HEK293T (cell line): ENCODE results near the gene CD99.
"Not testable (repeated sequence)": the region's sequence is repeated elsewhere in the genome, so short reads cannot be mapped to it uniquely, and the experiment has no call there.

Source experiments
- CTCF ChIA-PET: fragments of 350-600 bp; formaldehyde crosslinking; extraction: SDS; loops from one replicate; lab custom pipeline; 2021; ENCODE audit warnings: antibody characterized with exemption, inconsistent platforms; lab: Yijun Ruan, JAX
- POLR2A ChIA-PET: fragments of 350-600 bp; formaldehyde crosslinking; extraction: SDS; loops from one replicate; lab custom pipeline; 2020; ENCODE audit warnings: antibody characterized with exemption, inconsistent platforms; lab: Yijun Ruan, JAX
- DNase-seq: peaks from one replicate; pipeline ENCODE4 v3.0.0; 2012; ENCODE audit warnings: mixed read lengths; ENCODE audit errors: extremely low spot score
- ARNT ChIP-seq: fragments of 450-650 bp; IDR thresholded peaks from 2 replicates; pipeline ENCODE4 v1.6.1; 2017; ENCODE audit warnings: mild to moderate bottlenecking
- BHLHE40 ChIP-seq: fragments of 450-650 bp; IDR thresholded peaks from 2 replicates; pipeline ENCODE4 v1.6.1; 2016; ENCODE audit warnings: mild to moderate bottlenecking, moderate library complexity, borderline replicate concordance
- CTBP1 ChIP-seq: fragments of 450-650 bp; IDR thresholded peaks from 2 replicates; pipeline ENCODE4 v1.6.1; 2016; ENCODE audit warnings: borderline replicate concordance
- ELF4 ChIP-seq: fragments of 450-650 bp; IDR thresholded peaks from 2 replicates; pipeline ENCODE4 v1.6.1; 2017; ENCODE audit warnings: antibody characterized with exemption
- FOXA1 ChIP-seq: fragments of 450-650 bp; IDR thresholded peaks from 2 replicates; pipeline ENCODE4 v1.6.1; 2016; ENCODE audit warnings: mild to moderate bottlenecking
- FOXK2 ChIP-seq: fragments of 450-650 bp; IDR thresholded peaks from 2 replicates; pipeline ENCODE4 v1.6.1; 2016; ENCODE audit warnings: mild to moderate bottlenecking
- FOXM1 ChIP-seq: fragments of 450-650 bp; IDR thresholded peaks from 2 replicates; pipeline ENCODE4 v1.6.1; 2017; ENCODE audit warnings: mild to moderate bottlenecking, borderline replicate concordance
- HDGF ChIP-seq: fragments of 450-650 bp; IDR thresholded peaks from 2 replicates; pipeline ENCODE4 v1.6.1; 2017; ENCODE audit warnings: antibody characterized with exemption, borderline replicate concordance
- L3MBTL2 ChIP-seq: fragments of 450-650 bp; conservative IDR thresholded peaks from 2 replicates; pipeline ENCODE4 v1.6.1; 2016; ENCODE audit warnings: mild to moderate bottlenecking
- LEF1 ChIP-seq: fragments of 450-650 bp; IDR thresholded peaks from 2 replicates; pipeline ENCODE4 v1.6.1; 2017; ENCODE audit warnings: mild to moderate bottlenecking, borderline replicate concordance
- NFRKB ChIP-seq: fragments of 450-650 bp; IDR thresholded peaks from 2 replicates; pipeline ENCODE4 v1.6.1; 2016; ENCODE audit warnings: mild to moderate bottlenecking, moderate library complexity
- SP1 ChIP-seq: fragments of 450-650 bp; IDR thresholded peaks from 2 replicates; pipeline ENCODE4 v1.6.1; 2017
- SUZ12 ChIP-seq: fragments of 450-650 bp; IDR thresholded peaks from 2 replicates; pipeline ENCODE4 v1.6.1; 2016; ENCODE audit warnings: mild to moderate bottlenecking
- TARDBP ChIP-seq: fragments of 450-650 bp; IDR thresholded peaks from 2 replicates; pipeline ENCODE4 v1.6.1; 2016
- ZNF384 ChIP-seq: fragments of 450-650 bp; IDR thresholded peaks from 2 replicates; pipeline ENCODE4 v1.6.1; 2016
- TF ChIP-seq, protein P1 (sequence below): fragments of 450-650 bp; IDR thresholded peaks from 2 replicates; pipeline ENCODE4 v1.6.1; 2016

The CD99 gene

DNA sequence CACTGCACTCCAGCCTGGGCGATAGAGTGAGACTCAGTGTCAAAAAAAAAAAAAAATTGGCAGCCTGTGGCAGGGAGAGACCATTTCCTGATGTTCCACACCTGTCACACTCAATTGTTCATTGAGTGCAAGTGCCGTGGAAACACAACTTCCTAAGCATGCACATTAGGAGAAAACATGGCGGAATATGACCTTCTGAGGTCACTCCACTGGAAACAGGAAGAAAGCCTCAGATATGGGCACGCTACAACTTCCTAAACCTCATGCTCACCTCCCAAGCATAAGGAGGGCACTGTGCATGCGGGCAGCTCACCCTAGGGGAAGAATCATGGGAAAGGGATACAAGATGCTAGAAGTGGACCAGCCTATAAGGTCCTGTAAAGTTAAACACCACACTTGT lies 28.5 kb upstream of the CD99 start:
- CTCF ChIA-PET = no interaction called here
- POLR2A ChIA-PET = no interaction called here
- no peak for TF ChIP-seq CTBP1
- no peak for TF ChIP-seq BHLHE40
- TF ChIP-seq SUZ12 = no peak
- TF ChIP-seq, protein P1, sequence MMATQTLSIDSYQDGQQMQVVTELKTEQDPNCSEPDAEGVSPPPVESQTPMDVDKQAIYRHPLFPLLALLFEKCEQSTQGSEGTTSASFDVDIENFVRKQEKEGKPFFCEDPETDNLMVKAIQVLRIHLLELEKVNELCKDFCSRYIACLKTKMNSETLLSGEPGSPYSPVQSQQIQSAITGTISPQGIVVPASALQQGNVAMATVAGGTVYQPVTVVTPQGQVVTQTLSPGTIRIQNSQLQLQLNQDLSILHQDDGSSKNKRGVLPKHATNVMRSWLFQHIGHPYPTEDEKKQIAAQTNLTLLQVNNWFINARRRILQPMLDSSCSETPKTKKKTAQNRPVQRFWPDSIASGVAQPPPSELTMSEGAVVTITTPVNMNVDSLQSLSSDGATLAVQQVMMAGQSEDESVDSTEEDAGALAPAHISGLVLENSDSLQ = no peak
- no peak for DNase-seq

DNA sequence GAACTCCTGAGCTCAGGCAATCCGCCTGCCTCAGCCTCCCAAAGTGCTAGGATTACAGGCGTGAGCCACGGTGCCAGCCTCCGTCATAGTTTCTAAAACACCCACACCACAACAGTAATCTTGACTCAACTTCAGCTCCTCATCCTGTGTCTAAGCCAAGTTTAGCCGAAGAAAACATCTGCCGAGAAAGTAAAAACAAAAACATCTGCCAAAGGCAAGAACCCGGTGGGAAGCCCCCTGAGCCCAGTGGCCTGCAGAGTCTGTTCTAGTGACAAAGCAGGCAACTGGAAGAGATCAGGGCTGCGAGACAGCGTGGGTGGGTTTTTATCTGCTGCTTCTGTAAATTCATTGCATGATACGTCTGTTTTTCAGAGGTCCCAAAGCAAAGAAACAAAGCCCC lies 26.6 kb upstream of the CD99 start:
- DNase-seq = no peak
- ChIA-PET POLR2A (no interaction called here), CTCF (no interaction called here)
- TF ChIP-seq FOXA1 (no peak), ELF4 (no peak), FOXM1 (no peak), NFRKB (no peak), LEF1 (no peak), L3MBTL2 (no peak), BHLHE40 (no peak), ZNF384 (no peak), CTBP1 (no peak), ARNT (no peak), TARDBP (no peak)

DNA sequence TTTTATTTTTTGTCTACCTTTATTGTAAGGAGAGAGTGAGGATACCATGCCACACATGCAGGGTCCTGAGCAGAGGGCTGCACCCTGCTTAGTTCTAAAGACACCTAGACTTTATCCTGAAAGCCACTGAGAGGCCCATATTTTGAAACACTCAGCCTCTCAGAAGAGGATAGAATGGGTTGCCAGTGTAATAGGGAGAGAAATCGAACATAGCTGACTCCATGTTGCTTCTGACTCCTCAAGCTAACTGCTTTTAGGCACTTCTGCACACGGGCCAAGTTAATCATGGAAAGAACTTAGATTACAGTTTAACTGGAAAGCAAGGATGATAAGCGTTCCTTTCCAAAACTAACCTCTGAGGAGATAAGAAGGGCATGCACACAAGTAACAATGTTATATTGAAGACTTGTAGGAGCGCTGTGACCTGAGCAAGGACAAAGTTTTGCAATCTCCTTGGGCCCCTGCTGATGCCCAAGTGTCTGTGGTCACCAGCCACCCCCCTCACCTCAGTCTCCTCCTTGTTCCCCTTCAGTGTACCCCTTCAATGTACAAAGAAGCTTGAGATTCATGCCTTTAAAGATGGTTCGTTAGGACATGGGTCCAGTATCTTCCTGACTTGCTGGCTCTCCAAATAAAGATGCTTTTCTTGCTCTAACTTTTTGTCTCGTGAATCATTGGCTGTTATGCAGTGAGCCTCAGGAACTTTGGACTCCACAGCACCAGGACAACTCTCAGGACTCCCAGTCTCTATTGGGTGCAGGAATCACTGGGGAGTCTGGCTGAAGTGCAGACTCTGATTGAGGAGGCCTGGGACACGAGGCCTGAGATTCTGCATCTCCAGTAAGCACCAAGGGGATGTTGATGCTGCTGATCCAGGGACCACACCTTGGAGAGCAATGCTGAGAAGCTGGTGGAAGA lies 25.4 kb upstream of the CD99 start:
- TF ChIP-seq CTBP1 (no peak), FOXA1 (no peak), SUZ12 (no peak), NFRKB (no peak), HDGF (no peak), ELF4 (no peak), FOXM1 (no peak), L3MBTL2 (no peak), ARNT (no peak), ZNF384 (no peak), BHLHE40 (no peak)
- POLR2A ChIA-PET = no interaction called here
- CTCF ChIA-PET = no interaction called here
- DNase-seq = no peak

DNA sequence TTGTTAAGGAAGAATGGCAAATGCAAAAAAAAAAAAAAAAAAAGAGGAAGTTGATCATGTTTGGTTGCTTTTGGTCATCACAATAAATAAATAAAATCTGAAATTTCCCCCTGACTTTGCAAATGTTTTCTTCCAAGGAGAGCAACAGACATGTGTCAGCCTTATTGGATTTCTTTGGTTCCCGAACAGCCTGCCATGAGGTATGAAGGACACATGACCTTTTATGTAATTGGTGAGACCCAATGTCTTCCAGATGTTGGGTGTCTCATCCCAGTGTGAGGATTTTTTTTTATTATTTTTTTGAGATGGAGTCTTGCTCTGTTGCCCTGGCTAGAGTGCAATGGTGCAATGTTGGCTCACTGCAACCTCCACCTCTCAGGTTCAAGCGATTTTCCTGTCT lies 24.6 kb upstream of the CD99 start:
- ChIA-PET CTCF (no interaction called here), POLR2A (no interaction called here)
- DNase-seq = no peak
- TF ChIP-seq FOXM1 (no peak), FOXA1 (no peak), BHLHE40 (no peak), NFRKB (no peak), SP1 (no peak), ZNF384 (no peak), ELF4 (no peak), L3MBTL2 (no peak), TARDBP (no peak), FOXK2 (no peak), SUZ12 (no peak), HDGF (no peak), CTBP1 (no peak), LEF1 (no peak), ARNT (no peak)
- TF ChIP-seq, protein P1 = no peak

DNA sequence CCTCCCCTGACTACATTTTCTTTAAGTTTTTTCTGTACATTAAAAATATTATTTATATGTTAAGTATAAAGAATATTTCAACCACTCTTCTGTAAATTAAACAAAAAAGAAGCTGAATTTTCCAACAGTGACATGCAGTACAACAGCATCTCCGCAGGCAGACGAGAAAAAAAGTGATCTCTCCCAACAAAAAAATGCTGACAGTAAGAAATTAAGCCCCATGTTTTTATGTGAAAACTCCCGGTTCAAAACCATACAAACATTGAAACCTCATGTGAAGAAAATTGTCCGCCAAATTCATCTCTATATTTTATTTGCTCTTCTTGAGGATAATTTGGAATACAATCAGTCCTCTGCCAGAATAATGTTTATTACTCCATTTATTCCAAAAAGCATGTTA lies 20.1 kb upstream of the CD99 start:
- CTCF ChIA-PET = no interaction called here
- TF ChIP-seq SP1 (no peak), CTBP1 (no peak), LEF1 (no peak), HDGF (no peak), SUZ12 (no peak), BHLHE40 (no peak), ZNF384 (no peak), FOXM1 (no peak)
- POLR2A ChIA-PET = no interaction called here
- DNase-seq = no peak

DNA sequence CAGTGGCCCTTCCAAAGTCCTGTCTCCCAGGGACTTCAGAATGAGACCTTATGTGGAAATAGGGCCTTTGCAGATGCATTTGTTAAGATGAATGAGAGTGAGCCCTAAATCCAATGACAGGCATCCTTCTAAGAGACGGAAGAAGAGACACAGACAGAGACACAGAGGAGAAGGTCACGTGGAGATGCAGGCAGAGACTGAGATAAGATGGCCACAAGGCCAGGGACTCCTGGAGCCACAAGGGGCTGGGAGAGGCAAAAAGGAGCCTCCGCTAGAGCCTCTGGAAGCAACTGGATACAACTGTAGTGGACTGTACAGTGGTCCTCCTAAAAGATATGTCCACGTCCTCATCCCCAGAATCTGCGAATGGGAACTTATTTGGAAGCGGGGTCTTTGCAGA lies 19.0 kb upstream of the CD99 start:
- ChIA-PET CTCF (no interaction called here), POLR2A (no interaction called here)
- TF ChIP-seq LEF1 (no peak), NFRKB (no peak), SP1 (no peak), HDGF (no peak), TARDBP (no peak), ARNT (no peak), FOXK2 (no peak), SUZ12 (no peak)
- no peak for DNase-seq

DNA sequence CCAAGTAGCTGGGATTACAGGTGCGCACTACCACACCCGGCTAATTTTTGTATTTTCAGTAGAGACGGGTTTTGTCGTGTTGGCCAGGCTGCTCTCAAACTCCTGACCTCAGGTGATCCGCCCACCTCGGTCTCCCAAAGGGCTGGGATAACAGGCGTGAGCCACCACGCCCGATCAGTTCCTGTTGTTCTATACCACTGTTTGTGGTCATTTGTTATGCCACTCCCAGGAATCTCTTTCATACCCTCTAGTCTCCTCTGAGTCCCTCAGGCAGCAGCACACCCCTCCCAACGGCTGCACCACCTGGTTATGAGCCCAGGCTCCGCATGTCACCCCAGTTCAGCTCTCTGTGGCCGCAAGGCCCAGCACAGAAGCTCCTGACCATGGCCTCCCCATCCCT lies 17.5 kb upstream of the CD99 start:
- POLR2A ChIA-PET = no interaction called here
- CTCF ChIA-PET = no interaction called here
- TF ChIP-seq LEF1 = no peak
- TF ChIP-seq ARNT = no peak
- TF ChIP-seq, protein P1 = no peak
- TF ChIP-seq NFRKB = no peak
- TF ChIP-seq FOXK2 = no peak
- DNase-seq = no peak

DNA sequence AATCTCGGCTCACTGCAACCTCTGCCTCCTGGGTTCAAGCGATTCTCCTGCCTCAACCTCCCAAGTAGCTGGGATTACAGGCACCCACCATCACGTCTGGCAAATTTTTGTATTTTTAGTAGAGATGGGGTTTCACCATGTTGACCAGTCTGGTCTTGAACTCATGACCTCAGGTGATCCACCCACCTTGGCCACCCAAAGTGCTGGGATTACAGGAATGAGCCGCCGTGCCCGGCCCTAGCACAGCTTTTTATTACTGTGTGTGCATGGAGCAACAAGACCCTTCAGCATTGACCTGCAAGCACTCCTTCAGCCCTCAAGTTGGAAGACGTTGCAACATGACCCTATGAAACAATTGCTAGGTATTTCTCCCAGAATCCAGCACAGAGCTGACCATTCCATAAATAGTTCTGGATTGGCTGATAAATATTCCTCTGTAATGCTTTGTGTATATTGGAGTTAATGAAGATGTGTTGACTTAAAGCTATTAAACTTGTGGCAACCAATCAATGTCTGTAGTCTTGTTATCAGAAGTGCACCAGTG lies 15.4 kb upstream of the CD99 start:
- CTCF ChIA-PET, DNase-seq, POLR2A ChIA-PET: not testable (repeated sequence)
